ENCODE measurements around the gene CFAP54.

CFAP54 gene

GRCh38 chr12:96906849-96907670 is 417.7 kb downstream of the CFAP54 start, which contains the start of gene NEDD1:
NEDD1 (plus strand) TSS chr12:96907257; CDS start chr12:96909760, 2,503 bp downstream.
- peak; percentile 87 for DNase-seq

- DNase-seq = peak; percentile 41
These were observed 418.5 kb downstream of the CFAP54 start for GRCh38 chr12:96907671-96908422.

GRCh38 chr12:96908423-96908675 is 419.0 kb downstream of the CFAP54 start:
- DNase-seq = no peak

DNA sequence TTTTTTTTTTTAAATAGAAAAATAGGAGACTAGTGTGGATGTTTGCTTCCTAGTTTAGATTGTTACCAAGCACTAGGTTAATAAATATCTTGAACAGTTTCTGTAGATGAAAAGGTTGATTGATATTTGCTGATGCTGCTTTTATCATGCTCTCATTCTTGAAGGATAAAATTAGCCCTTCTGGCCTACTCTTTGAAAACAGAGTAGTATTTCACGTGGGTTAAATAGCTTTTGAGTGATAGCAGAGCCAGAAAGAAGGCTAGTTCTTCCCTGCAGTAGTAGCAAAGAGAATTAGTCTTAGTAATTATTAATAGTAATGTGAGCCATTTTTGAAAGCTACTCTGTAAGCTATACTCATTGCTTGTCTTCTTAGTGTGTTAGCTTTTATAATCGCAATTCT is 422.9 kb downstream of the CFAP54 start:
- DNase-seq = no peak

DNA sequence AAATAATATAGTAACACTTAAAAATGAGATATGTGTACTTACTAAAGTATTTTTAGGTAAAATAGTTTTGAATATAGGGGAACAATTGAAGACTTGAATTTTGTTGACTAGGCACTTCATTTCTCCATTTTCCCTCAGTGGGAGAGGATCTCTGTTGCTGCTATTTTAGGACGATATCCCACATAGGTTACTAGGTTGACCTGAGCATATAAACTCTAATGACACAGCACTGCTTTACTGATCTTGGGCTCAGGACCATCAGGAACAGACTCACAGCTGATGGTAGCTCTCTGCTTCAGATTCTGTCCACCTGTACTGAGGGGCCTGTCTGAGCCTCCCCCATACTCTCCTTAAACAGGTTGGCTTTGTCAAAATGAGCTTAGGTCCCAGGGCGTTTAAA is 423.6 kb downstream of the CFAP54 start:
- no peak for DNase-seq

- DNase-seq = no peak
These were observed 430.3 kb downstream of the CFAP54 start for GRCh38 chr12:96919510-96920210.

All from CD4-positive, alpha-beta T cell treated with Interleukin-17A for 1 hour (primary cell).